Hindlimb muscle (tissue), 1 donor: ENCODE results near the gene MTCL3. TPM values are rescaled to one million over a fixed set of nuclear protein-coding genes. Genes with fewer than 3 reads are reported as not detected.

ENCODE experiments used
- polyA plus RNA-seq: library from polyadenylated mRNA; unstranded; fragments of 120-200 nt; gene quantifications from one replicate; pipeline ENCODE4 v1.2.1, GENCODE V29; 2013; ENCODE audit not compliant: insufficient read length

The MTCL3 gene

Other genes with a start within 250 kb of the MTCL3 start
- gene ECHDC1, start 175.7 kb downstream of the MTCL3 start, polyA plus RNA-seq: 59.7 TPM
- gene KIAA0408, start 59.9 kb downstream of the MTCL3 start, polyA plus RNA-seq: 15.4 TPM
- 1.0 TPM for gene C6orf58, start 57.8 kb upstream of the MTCL3 start, polyA plus RNA-seq